HG02678 (cell line): Measurements from ENCODE around the gene SGCE.

ENCODE experiments used
- ATAC-seq: cut with Tn5 transposase; IDR thresholded peaks from one replicate; pipeline ENCODE4 v1.9.1; 2021; ENCODE audit warnings: mild to moderate bottlenecking, moderate library complexity; ENCODE audit not compliant: unreplicated experiment

The SGCE gene

DNA sequence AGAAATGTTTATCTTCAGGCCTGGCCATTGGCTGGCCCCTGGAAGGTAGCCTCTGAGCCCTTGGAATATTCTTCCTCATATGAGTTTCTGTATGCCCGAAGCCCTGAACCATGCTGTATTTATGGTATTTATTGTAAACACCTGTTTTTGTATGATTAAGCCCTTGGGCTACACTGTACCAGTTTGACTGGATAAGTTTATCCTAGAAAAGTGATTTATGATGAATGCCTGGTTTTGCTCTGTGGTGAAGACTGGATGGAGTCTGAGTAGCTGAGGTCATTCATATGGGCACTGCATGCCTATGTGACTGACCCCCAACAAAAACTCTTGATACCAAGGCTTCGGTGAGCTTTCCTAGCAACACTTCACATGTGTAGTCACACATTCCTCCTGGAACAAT is 79.6 kb downstream of the SGCE start:
- no peak for ATAC-seq

DNA sequence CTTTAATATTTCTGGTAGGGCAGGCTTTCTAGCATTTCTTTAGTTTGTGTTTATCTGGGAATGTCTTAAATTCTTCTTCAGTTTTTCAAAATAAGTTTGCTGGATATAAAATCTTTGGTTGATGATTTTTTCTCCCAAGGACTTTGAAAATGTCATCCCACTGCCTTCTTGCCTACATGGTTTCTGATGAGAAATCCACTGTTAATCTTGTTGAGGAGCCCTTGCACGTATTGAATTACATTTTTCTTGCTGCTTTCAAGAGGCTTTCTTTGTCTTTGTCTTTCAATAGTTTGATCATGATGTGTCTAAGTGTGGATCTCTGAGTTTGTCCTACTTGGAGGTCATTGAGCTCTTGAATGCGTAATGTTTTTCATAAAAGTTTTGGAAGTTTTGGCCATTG is 80.3 kb downstream of the SGCE start:
- no peak for ATAC-seq

DNA sequence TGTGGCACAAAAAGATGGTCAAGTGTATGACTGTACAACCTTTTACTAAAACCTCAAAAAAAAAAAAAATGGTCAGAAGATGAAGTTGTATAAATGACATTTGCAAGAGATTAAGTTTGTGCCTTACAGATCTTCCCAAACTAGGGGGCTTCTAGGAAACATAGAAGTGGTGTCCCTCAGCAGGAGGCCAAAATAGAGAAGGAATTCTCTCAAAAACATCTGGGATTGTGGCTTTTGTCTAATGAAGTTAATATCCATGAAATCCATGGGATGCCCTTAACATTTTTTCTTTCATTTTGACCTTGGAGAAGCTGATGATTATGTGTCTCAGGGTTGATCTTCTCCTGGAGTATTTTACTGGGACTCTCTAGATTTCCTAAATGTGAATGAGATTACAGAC is 84.1 kb downstream of the SGCE start:
- no peak for ATAC-seq

DNA sequence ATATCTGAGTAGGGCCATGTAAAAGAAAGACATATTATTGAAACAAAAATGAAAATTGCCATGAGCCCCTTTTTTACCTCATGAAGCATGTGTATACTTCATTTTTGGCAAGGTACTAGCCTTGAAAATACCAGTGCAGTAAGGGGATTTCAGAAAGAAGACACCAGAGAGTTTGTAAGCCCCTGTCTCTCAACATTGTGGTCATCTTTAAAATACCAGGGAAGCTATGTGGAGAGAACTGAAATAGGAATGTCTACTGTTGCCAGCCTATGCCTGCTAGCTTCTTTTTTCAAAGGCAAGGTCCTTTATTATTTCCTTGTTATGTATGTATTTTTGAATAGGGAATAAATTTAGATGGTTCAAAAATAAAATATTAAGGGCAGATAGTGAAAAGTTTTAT is 88.5 kb downstream of the SGCE start:
- ATAC-seq: no peak

DNA sequence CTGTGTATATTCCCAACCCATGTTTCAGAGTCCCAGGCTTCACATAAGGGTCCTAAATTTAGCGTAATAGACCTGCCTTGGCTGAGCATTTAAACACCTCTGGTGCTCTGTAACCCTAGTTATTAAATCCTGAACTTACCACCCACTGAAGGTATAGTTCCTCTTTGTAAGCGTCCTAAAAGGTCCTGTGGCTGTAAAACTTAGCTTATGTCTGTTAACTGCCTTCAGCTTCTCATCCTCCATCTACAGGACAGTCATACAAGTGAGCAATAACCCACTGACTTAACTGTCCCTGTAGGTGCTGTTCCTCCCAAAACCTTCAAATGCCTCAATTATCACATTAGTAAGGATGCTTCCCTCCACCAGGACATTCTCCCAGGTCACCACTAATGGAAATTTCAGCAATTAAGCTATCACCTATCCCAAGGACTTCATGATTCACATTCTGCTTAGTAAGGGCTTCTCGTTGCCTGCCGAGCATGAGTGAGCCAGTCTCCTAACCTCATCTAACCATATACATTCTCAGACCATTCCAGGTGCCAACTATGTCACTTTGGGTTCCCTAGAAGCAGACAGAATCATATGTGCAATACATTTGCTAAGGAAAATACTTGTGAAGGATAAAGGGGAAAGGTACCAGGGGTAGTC is 90.6 kb downstream of the SGCE start:
- ATAC-seq: no peak

DNA sequence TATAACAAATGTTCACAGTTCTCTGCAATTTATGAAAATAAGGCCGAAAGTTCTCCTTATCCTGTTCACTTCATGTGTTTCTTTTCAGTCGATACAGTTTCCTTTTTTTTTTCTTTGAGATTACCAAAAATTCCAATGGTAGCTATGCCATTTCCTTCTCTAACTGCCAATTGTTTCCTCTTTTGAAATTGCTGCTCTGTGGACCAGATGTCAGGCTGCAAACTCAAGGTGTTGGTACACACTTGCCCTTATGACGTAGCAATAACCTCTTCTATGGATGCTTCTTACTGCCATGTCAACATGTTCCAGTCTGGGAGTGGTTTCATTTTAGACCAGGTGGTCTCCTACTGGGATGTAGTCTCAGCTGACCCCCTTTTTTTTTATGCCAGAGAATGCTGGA is 93.4 kb downstream of the SGCE start:
- ATAC-seq: no peak

DNA sequence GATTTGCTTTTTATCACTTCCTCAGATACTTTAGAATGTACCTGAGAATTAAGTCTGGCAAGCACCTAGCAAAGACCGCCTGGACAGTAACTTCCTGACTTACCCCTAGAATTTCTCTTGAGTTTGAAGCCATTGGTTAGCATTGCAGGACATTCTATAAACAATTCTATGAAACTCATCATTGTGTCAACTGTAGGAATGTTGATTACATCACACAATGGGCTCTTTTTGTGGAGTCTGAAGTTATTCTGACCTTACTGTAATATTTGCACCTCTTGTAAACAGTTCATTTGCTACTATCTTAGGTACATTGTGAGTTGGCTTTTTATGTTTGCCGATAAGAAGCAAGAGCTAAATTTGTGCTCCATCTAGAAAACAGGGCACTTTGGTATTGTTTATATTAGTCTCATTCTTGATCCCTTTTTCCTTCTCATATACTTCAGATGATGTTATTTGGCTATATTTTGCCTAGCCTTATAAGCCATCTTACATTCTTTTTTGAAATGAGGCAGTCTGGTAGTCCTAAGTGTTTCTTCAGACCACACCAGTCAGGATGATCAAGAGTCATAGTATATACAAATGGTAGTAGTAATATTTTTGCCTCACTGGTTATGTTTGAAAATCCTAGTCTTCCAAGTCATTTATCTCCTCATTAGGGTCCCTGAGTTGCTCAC is 94.0 kb downstream of the SGCE start:
- no peak for ATAC-seq

DNA sequence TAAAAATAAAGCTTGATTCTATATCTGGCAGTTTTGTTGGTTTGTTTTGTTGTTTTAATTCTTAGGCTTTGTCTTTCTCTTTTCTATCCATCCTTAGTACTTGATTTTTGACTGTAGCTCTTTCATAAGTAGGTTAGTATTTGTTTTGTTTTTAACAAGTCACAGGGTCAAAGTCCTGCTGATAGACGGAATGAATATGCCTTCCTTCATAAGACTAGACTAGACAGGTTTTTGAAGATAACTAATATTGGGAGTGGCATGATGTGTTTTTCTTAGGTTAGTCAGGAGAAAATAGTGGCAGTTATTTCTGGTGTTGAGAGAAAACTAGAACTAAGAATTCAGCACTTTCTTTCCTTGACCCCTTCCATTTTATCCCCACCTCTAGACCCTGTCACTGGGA is 96.0 kb downstream of the SGCE start:
- no peak for ATAC-seq

DNA sequence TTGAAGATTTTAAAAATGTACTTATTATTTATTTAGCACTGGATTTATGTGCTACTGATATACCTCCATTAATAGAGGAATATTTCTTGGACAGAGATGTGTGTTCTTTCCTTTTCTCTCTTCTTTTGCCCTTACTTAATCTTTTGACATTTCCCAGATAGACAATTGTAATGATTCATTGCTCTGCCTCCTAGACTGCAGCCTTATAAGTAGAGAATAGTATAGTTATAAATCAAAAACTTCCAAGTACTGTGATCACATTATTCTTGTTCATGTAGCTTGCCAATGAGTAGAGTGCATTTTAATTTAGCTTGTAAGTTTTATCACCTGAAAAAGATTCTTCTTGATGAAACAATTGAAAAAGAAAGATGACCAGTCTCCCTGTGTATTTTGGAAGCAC is 98.7 kb downstream of the SGCE start:
- no peak for ATAC-seq

DNA sequence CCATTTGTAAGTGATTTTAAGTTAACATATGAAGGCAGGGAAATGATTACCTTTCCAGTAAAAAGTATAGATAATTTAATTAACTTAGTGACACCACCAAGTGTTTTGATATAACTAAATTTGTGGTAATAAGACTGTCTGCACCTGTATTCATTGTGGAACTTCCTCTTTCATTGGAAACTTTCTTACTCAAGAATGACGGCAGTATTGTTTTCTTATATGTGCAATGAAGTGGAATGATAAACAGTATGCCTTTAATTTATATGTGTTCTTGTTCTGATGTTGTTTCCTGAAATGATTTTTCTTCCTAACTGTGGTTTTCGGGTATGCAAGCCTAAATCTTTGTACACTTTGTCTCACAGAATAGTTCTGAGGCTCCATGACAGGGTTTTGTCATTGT is 99.9 kb downstream of the SGCE start:
- peak; percentile 69 for ATAC-seq

DNA sequence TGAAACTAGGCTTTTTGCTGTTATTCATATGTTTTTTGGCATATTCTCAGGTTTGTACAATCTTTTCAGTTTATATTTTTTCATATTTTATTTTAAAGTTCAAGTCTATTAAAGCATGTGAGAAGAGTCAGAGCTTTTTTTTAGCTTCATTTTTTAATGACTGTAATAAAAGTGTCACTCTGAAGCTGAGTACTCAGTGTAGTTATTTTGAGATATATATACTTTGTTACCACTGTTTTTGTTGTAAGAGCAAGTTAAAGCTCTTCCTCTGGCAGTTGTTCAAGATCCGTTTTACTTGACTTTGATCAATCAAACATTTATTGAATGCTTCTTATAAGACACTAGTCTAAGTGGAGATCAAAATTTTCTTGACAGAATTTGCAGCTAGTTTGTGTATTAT is 108.8 kb downstream of the SGCE start:
- no peak for ATAC-seq

DNA sequence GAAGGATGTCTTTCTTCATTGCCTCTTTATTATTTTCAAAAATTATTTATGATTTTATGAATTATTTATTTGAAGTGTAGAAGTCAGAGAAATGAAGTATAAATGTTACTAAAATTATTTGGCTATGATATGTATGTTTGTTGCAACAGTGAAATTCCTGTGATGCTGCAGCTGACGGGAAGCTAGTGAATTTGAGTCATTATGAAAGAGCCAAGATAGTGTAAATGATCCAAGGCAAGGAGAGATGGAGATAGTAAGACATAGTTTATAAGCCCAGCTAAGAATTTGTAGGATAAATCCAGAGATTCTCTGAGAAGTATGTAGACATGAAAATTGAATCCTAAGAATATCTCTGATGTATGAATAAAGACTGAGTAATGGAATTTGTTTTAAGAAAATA is 115.5 kb downstream of the SGCE start:
- no peak for ATAC-seq
